Transverse colon (tissue), 4 donors: ENCODE data around the gene NTN3. TPM values are rescaled to one million over a fixed set of nuclear protein-coding genes. Genes with fewer than 3 reads are reported as not detected.

ENCODE experiments used
- DNase-seq: peaks from one replicate; pipeline ENCODE4 v3.0.0-alpha.2; 2019
- H3K27ac ChIP-seq, 4 donors: fragments of 200-600 bp; sonication (generic); 2 replicates each; pipeline ENCODE4 v1.5.1; 2016 to 2018; ENCODE audit warnings: inconsistent platforms in 4 of 4
- H3K27me3 ChIP-seq: fragments of 200-600 bp; sonication (generic); 2 replicates; pipeline ENCODE4 v1.5.1; 2017; ENCODE audit warnings: inconsistent platforms
- H3K36me3 ChIP-seq, 4 donors: fragments of 200-600 bp; sonication (generic); 2 replicates each; pipeline ENCODE4 v1.5.1; 2017 to 2019; ENCODE audit warnings: inconsistent platforms in 4 of 4
- H3K4me1 ChIP-seq, 4 donors: fragments of 200-600 bp; sonication (generic); 2 replicates each; pipeline ENCODE4 v1.5.1; 2017 to 2020; ENCODE audit warnings: inconsistent platforms in 4 of 4
- H3K4me3 ChIP-seq, 4 donors: fragments of 200-600 bp; sonication (generic); 1 replicate in 1 of 4; 2 replicates in 3 of 4; pipeline versions ENCODE4 v1.5.1 to v1.6.1; 2017 to 2019; ENCODE audit warnings: inconsistent platforms in 4 of 4
- H3K9me3 ChIP-seq, 2 donors: fragments of 200-600 bp; sonication (generic); 2 replicates each; pipeline ENCODE4 v1.5.1; 2017 to 2019; ENCODE audit warnings: inconsistent platforms in 2 of 2
- CTCF ChIP-seq, 5 experiments: fragments of 200-600 bp in 3 of 5; fragments of 450-650 bp in 2 of 5; sonication (generic) in 3 of 5; IDR thresholded peaks; 1 replicate in 2 of 5; 2 replicates in 3 of 5; pipeline ENCODE4 v1.5.1; 2016 to 2017; ENCODE audit warnings: antibody characterized with exemption in 5 of 5, inconsistent platforms in 3 of 5, mild to moderate bottlenecking in 2 of 5, moderate library complexity in 1 of 5
- EP300 ChIP-seq: sonication (generic); formaldehyde crosslinking; IDR thresholded peaks from one replicate; pipeline ENCODE4 v1.6.1; 2017; ENCODE audit warnings: antibody characterized with exemption, low read depth
- POLR2A ChIP-seq: fragments of 450-650 bp; IDR thresholded peaks from one replicate; pipeline ENCODE4 v1.6.1; 2016; ENCODE audit warnings: antibody characterized with exemption, mild to moderate bottlenecking, moderate library complexity
- POLR2AphosphoS5 ChIP-seq, 3 donors: sonication (generic); formaldehyde crosslinking; IDR thresholded peaks; one replicate each; pipeline ENCODE4 v1.6.1; 2016; ENCODE audit warnings: antibody characterized with exemption in 3 of 3
- WGBS, 2 donors: methylation state at CpG; one replicate each; pipeline ENCODE4 v1.1.5; 2018; ENCODE audit warnings: low coverage in 1 of 2; 5-methylcytosine and 5-hydroxymethylcytosine counted together
- in situ Hi-C, 4 donors: fragments of 200-750 bp; cut with MboI; loops; one replicate each; pipeline versions ENCODE4 v1.15.0 to v1.15.1; 2017; ENCODE audit warnings: low sequenced_read_pairs in 3 of 4, low pct_ligation_motif_present in 1 of 4, low pct_unique_long_range_greater_than_20kb in 1 of 4
- intact Hi-C: fragments of 100-400 bp; cut with DNase I; formaldehyde crosslinking; loops from one replicate; pipeline ENCODE4 v1.15.1; 2023; ENCODE audit warnings: low total_unique reads
- total RNA-seq, 4 donors: library from RNA; depleted of rRNA; stranded (reverse); fragments of >200 nt; gene quantifications; one replicate each; pipeline ENCODE4 v1.1.0, GENCODE V29; 2016

The NTN3 gene
- total RNA-seq, 4 donors from 2014 or later: not detected

GRCh38 chr16:2473999-2474876 lies 3.1 kb downstream of the NTN3 start:
- in situ Hi-C loops: no loop called here
- 0% methylated on average over 62 of the region's 100 CpGs; no CpG with 5 or more reads in 1 of the 2 donors for WGBS, 2 donors
- H3K27ac ChIP-seq: peak overlapping the region; percentile 85 to 88 (median 88)
- peak overlapping the region; percentile 65 to 90 (median 70) for H3K4me3 ChIP-seq
- H3K4me1 ChIP-seq: peaks cover 15 to 42% (median 35%) of the 10 kb centered on the region in 4 donors
- intact Hi-C loops: no loop called here
- no peaks in the 10 kb centered on the region for H3K36me3 ChIP-seq
- TF ChIP-seq EP300 (no peak), CTCF (IDR thresholded peaks at IDR 0.05) (peak in 3 of 5 experiments; percentile 13 to 44 (median 22))
- peak; percentile 62 for DNase-seq
- H3K9me3 ChIP-seq: no peaks in the 10 kb centered on the region
- H3K27me3 ChIP-seq: peaks cover 44% of the 10 kb centered on the region

GRCh38 chr16:2474877-2475412 lies 3.8 kb downstream of the NTN3 start, which contains the start of gene TBC1D24:
TSS of gene TBC1D24 (plus strand) at chr16:2475127. CDS start at chr16:2496149, 21,022 bp downstream.
- intact Hi-C loops (no loop called here), in situ Hi-C loops (loop anchor here in 3 of 4 donors (25.0 kb wide), 3 partner anchors 138 to 313 kb away; partner anchors contain the start of genes ABCA3 (in 2 of the 3), CASKIN1 (in 1 of the 3) and TRAF7 (in 1 of the 3))
- no peaks in the 10 kb centered on the region for H3K36me3 ChIP-seq
- peak within 1 kb of the TSS; percentile 85 to 88 (median 88) for H3K27ac ChIP-seq
- TF ChIP-seq POLR2A (peak; percentile 46), EP300 (no peak), POLR2AphosphoS5 (IDR thresholded peaks at IDR 0.05) (peak; percentile 47 to 73 (median 61)), CTCF (IDR thresholded peaks at IDR 0.05) (no peak)
- peaks cover 15 to 40% (median 33%) of the 10 kb centered on the region in 4 donors for H3K4me1 ChIP-seq
- 2% methylated on average over 30 of the region's 77 CpGs; no CpG with 5 or more reads in 1 of the 2 donors for WGBS, 2 donors
- no peaks in the 10 kb centered on the region for H3K9me3 ChIP-seq
- peak; percentile 90 for DNase-seq
- H3K4me3 ChIP-seq: peak within 1 kb of the TSS; percentile 65 to 90 (median 70)
- H3K27me3 ChIP-seq: peaks cover 37% of the 10 kb centered on the region

GRCh38 chr16:2475413-2476344 lies 4.6 kb downstream of the NTN3 start:
- in situ Hi-C loops (loop anchor here in 3 of 4 donors (25.0 kb wide), 3 partner anchors 138 to 313 kb away; partner anchors contain the start of genes ABCA3 (in 2 of the 3), CASKIN1 (in 1 of the 3) and TRAF7 (in 1 of the 3)), intact Hi-C loops (no loop called here)
- TF ChIP-seq POLR2AphosphoS5 (IDR thresholded peaks at IDR 0.05) (no peak), POLR2A (no peak), EP300 (no peak), CTCF (IDR thresholded peaks at IDR 0.05) (no peak)
- WGBS, 2 donors: 14% methylated on average over 38 of the region's 55 CpGs; no CpG with 5 or more reads in 1 of the 2 donors
- Histone ChIP-seq H3K4me1 (peaks cover 15 to 42% (median 35%) of the 10 kb centered on the region in 4 donors), H3K27me3 (peaks cover 30% of the 10 kb centered on the region), H3K27ac (peak overlapping the region in 3 of 4 donors; percentile 85 to 88 (median 88)), H3K4me3 (peak overlapping the region; percentile 65 to 90 (median 67)), H3K36me3 (no peaks in the 10 kb centered on the region), H3K9me3 (no peaks in the 10 kb centered on the region)
- peak; percentile 44 for DNase-seq
